H1 (cell line): ENCODE results near the gene PHLDB3.

Experiments
- ATF2 ChIP-seq: IDR thresholded peaks from 2 replicates; pipeline ENCODE4 v1.6.1; 2012; ENCODE audit warnings: low read length, inconsistent platforms
- CTCF ChIP-seq, 3 experiments: IDR thresholded peaks; 1 replicate in 2 of 3; 2 replicates in 1 of 3; pipeline versions ENCODE4 v1.5.1 to v1.6.1; 2011; ENCODE audit warnings: low read length in 3 of 3, mild to moderate bottlenecking in 3 of 3, inconsistent platforms in 2 of 3, low read depth in 1 of 3, moderate library complexity in 1 of 3; ENCODE audit not compliant: insufficient read depth in 1 of 3; ENCODE audit errors: control extremely low read depth in 1 of 3
- EZH2 ChIP-seq: fragments of 200-600 bp; sonication (generic); IDR thresholded peaks from 2 replicates; pipeline ENCODE4 v1.7.1; 2012; ENCODE audit warnings: low read depth, mild to moderate bottlenecking, moderate library complexity, low read length, inconsistent platforms; ENCODE audit not compliant: severe bottlenecking
- POLR2A ChIP-seq, 2 experiments: IDR thresholded peaks; 1 replicate in 1 of 2; 2 replicates in 1 of 2; pipeline ENCODE4 v1.6.1; 2011; ENCODE audit warnings: low read depth in 2 of 2, low read length in 2 of 2, mild to moderate bottlenecking in 2 of 2; ENCODE audit errors: control extremely low read depth in 1 of 2

- TF ChIP-seq POLR2A (IDR thresholded peaks at IDR 0.05; ENCODE audit: control extremely low read depth in 1 of 2, low read depth in 2 of 2, low read length in 2 of 2) (no peak), ATF2 (no peak), EZH2 (no peak), CTCF (IDR thresholded peaks at IDR 0.05; ENCODE audit: control extremely low read depth in 1 of 3, insufficient read depth in 1 of 3, low read depth in 1 of 3, low read length in 3 of 3) (no peak)
These were observed 13.8 kb downstream of the PHLDB3 start for GRCh38 chr19:43490759-43491158.
